Activated CD8-positive, alpha-beta T cell treated with anti-CD3 and anti-CD28 coated beads for 36 hours (primary cell): Measurements from ENCODE around the gene ASTN2. TPM values are rescaled to one million over a fixed set of nuclear protein-coding genes. Genes with fewer than 3 reads are reported as not detected.

Source experiments
- ATAC-seq: fragments of 200-7000 bp; cut with Tn5 transposase; one replicate; pipeline ENCODE4 v1.10.0; 2021; ENCODE audit warnings: mild to moderate bottlenecking, moderate library complexity
- CTCF ChIA-PET: fragments of 350-600 bp; sonication (Branson Sonifier 250); formaldehyde crosslinking; loops from one replicate; lab custom pipeline; 2021; ENCODE audit warnings: antibody characterized with exemption; lab: Charles Lee
- POLR2A ChIA-PET: fragments of 350-600 bp; sonication (Branson Sonifier 250); formaldehyde crosslinking; loops from one replicate; lab custom pipeline; 2021; ENCODE audit warnings: antibody characterized with exemption; lab: Charles Lee
- DNase-seq: peaks from one replicate; pipeline ENCODE4 v3.0.0-alpha.2; 2020
- H3K27ac Mint-ChIP-seq: one replicate; pipeline ENCODE4 v1.8.0; 2021; ENCODE audit warnings: mild to moderate bottlenecking, mixed read lengths
- H3K27me3 Mint-ChIP-seq: one replicate; pipeline ENCODE4 v1.8.0; 2021; ENCODE audit warnings: mixed read lengths
- H3K36me3 Mint-ChIP-seq: one replicate; pipeline ENCODE4 v1.8.0; 2021; ENCODE audit warnings: low read depth, mixed read lengths
- H3K4me1 Mint-ChIP-seq: one replicate; pipeline ENCODE4 v1.8.0; 2021; ENCODE audit warnings: low read depth, mixed read lengths
- H3K4me3 Mint-ChIP-seq: one replicate; pipeline ENCODE4 v1.8.0; 2021; ENCODE audit warnings: mild to moderate bottlenecking, moderate library complexity, mixed read lengths
- H3K9me3 Mint-ChIP-seq: one replicate; pipeline ENCODE4 v1.8.0; 2021; ENCODE audit warnings: mixed read lengths
- CTCF ChIP-seq: fragments of 200-600 bp; IDR thresholded peaks from one replicate; pipeline ENCODE4 v1.8.0; 2022; ENCODE audit warnings: antibody characterized with exemption, mild to moderate bottlenecking
- intact Hi-C: fragments of 100-400 bp; cut with micrococcal nuclease; formaldehyde crosslinking; loops from one replicate; pipeline ENCODE4 v1.10.0; 2022
- total RNA-seq, 2 experiments: library from RNA; stranded (reverse); gene quantifications; one replicate each; pipeline ENCODE4 v1.2.3, GENCODE V29; 2021

ASTN2 gene
- total RNA-seq, 2 experiments from 2014 or later = 5.2 to 5.7 TPM

DNA sequence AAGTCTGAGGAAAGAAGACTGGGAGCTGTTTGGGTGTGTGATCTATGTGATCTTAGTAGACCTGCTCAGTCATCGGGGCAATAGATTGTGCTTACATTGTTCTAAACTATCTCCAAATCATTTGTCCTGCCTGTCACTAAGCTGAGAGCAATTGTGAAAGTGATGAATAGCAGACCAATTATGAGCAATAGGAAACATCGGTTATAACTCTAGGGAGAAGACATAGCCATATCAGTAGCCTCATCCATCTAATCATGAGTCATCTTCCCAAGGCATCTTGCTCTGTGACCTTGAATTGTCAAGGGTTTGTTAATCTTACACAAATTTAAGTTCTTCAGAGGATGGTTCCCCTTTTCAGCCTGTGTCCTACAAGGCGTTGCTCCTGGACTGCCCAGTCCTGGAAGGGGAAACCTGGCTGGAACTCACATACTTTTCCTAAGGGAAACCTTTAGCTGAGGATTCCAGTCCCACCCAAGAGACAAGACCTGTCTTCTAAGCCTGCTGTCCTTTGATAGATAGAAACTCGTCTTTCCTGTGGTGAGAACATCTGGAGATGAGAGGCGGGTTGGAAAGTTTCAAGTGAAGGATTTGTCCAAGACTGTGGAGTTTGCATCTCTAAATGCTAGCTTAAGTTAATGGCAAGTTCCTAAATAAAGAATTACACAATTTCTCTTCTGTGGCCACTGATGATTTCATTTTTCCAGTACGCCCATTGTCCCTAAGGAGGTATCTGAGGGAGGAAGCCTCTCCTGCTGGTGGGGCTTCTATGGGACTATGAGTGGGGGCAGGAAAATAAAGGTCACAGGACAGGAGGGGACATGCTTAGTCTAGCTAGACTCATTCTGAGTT, 781.6 kb downstream of the ASTN2 start:
- TF ChIP-seq CTCF = no peak
- Mint-ChIP-seq H3K9me3 (no peaks in the 10 kb centered on the region), H3K36me3 (peaks cover 2% of the 10 kb centered on the region), H3K4me1 (no peaks in the 10 kb centered on the region), H3K27ac (no peak overlapping the region), H3K27me3 (no peaks in the 10 kb centered on the region), H3K4me3 (no peak overlapping the region)
- DNase-seq (no peak), ATAC-seq (no peak)
- CTCF ChIA-PET = no interaction called here
- POLR2A ChIA-PET = no interaction called here
- intact Hi-C loops = no loop called here

DNA sequence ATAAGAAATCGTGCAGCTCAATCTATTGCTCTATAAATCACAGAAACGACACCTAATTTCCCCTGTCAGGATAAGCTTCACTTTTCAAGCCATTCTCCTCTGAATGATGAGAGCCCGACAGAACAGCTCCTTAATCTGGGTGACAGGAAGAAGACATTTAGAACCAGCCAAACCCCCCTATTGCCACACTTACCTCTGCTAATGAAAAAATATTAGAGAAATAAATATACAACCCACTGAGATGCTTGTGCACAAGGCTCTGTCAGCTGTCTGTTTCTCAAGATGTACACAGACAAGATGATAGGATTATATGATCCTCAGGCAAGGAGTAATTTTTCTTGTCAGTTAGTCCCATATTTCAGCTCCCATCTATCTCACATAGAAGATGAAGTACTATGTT, 785.2 kb downstream of the ASTN2 start:
- intact Hi-C loops = no loop called here

DNA sequence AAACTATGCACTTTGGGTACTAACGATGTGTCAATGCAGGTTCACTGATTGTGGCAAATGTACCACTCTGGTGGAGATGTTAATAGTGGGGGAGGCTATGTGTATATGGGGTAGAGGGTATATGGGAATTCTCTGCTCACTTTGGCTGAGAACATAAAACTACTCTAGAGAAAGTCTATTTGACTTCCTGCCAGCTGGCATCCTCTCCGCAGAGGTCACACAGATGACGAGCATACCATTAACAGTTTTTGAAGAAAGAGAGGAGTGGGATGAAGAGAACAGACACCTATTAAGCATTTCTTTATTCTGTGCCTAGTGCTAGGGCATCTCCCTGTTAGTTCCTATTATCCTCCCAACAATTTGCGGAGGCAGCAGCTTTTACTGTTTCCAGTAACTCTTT, 786.1 kb downstream of the ASTN2 start:
- no peak for TF ChIP-seq CTCF
- intact Hi-C loops = no loop called here
- Mint-ChIP-seq H3K9me3 (no peaks in the 10 kb centered on the region), H3K27me3 (no peaks in the 10 kb centered on the region), H3K4me1 (no peaks in the 10 kb centered on the region), H3K27ac (no peak overlapping the region), H3K4me3 (no peak overlapping the region), H3K36me3 (no peaks in the 10 kb centered on the region)
- ATAC-seq = no peak
- no peak for DNase-seq
- CTCF ChIA-PET = no interaction called here
- POLR2A ChIA-PET = no interaction called here

More for the DNA sequence above, 785.2 kb downstream of the ASTN2 start:
- Mint-ChIP-seq H3K9me3 (no peaks in the 10 kb centered on the region), H3K27me3 (no peaks in the 10 kb centered on the region), H3K4me1 (no peaks in the 10 kb centered on the region), H3K27ac (no peak overlapping the region), H3K36me3 (peaks cover under 1% of the 10 kb centered on the region), H3K4me3 (no peak overlapping the region)
- TF ChIP-seq CTCF = no peak
- DNase-seq = no peak
- ChIA-PET CTCF (interaction anchor here (1.2 kb wide), 1 partner anchor 1037 kb away, joined by 3 read pairs; no protein-coding TSS in a partner anchor), POLR2A (no interaction called here)
- ATAC-seq = no peak

DNA sequence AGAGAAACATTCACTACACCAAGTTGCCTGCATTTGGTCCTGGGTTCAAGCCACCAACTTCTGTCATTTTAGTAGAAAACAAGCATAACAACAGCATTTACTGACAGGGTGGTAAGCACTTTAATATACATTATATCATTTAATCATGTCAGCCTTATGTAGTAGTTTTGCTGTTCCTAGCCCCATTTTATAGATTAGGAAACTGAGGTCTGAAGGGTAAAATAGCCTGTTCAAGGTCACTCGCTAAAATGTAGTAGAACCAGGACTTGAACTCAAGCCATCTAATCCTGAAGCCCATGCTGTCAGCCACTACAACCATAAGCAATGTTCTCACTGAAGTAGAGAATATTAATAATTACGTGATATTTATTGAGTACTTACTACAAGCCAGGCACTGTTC, 787.4 kb downstream of the ASTN2 start:
- TF ChIP-seq CTCF = no peak
- Mint-ChIP-seq H3K27ac (no peak overlapping the region), H3K4me1 (no peaks in the 10 kb centered on the region), H3K4me3 (no peak overlapping the region), H3K27me3 (no peaks in the 10 kb centered on the region), H3K9me3 (no peaks in the 10 kb centered on the region), H3K36me3 (no peaks in the 10 kb centered on the region)
- ChIA-PET CTCF (no interaction called here), POLR2A (no interaction called here)
- ATAC-seq (no peak), DNase-seq (no peak)
- intact Hi-C loops = no loop called here

GRCh38 chr9:116626762-116627161, 788.1 kb downstream of the ASTN2 start:
- POLR2A ChIA-PET = no interaction called here
- H3K4me1 Mint-ChIP-seq = no peaks in the 10 kb centered on the region

More at GRCh38 chr9:116626762-116627161, 788.1 kb downstream of the ASTN2 start:
- no peak overlapping the region for H3K27ac Mint-ChIP-seq
- no peak for ATAC-seq
- no peak for TF ChIP-seq CTCF
- intact Hi-C loops = no loop called here
- no peak for DNase-seq
- CTCF ChIA-PET = no interaction called here
- H3K9me3 Mint-ChIP-seq = no peaks in the 10 kb centered on the region
- H3K4me3 Mint-ChIP-seq = no peak overlapping the region
- H3K27me3 Mint-ChIP-seq = no peaks in the 10 kb centered on the region
- H3K36me3 Mint-ChIP-seq = no peaks in the 10 kb centered on the region
